Stomach (tissue), 4 donors: ENCODE data around the gene ERP29.

Experiments
- CTCF ChIP-seq, 7 experiments: fragments of 450-650 bp in 4 of 7; fragments of 200-600 bp in 3 of 7; sonication (generic) in 3 of 7; IDR thresholded peaks; one replicate each; pipeline ENCODE4 v1.5.1; 2016 to 2019; ENCODE audit warnings: antibody characterized with exemption in 7 of 7, control low read depth in 2 of 7, mild to moderate bottlenecking in 1 of 7
- EP300 ChIP-seq: sonication (generic); formaldehyde crosslinking; IDR thresholded peaks from one replicate; pipeline ENCODE4 v1.6.1; 2017; ENCODE audit warnings: antibody characterized with exemption

GRCh38 chr12:112031472-112031871 is 18.2 kb downstream of the ERP29 start:
- TF ChIP-seq CTCF (IDR thresholded peaks at IDR 0.05): no peak
- TF ChIP-seq EP300: no peak
